Measurements from ENCODE around the gene RALGAPA2.

DNA sequence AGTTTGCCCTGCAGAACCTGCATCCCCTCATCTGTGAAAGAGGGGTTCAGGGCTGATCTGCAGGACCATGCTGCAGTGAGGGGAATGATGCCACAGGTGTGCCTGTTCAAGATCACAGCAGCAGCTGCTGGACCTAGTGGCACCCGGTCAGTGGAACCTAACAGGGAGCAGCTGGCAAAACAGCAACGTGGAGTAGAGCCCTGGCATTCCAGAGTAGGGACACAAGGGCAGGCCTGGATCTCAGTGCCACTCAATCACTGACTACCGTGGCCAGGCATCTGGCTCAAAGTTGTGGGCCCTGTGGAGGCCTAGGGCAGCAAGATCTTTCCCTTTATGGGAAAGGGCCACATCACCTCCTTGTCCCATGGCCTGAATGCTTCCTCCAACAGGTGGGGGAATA, 282.4 kb downstream of the RALGAPA2 start:
- TF ChIP-seq CTCF (IDR thresholded peaks at IDR 0.05) (no peak), POLR2A (IDR thresholded peaks at IDR 0.05) (no peak)

Data from ovary (tissue), 3 donors.